IMR-90 (cell line): ENCODE measurements around the gene ALX4. TPM values are rescaled to one million over a fixed set of nuclear protein-coding genes. Genes with fewer than 3 reads are reported as not detected.

Experiments
- ATAC-seq: fragments of 200-7000 bp; cut with Tn5 transposase; 2 replicates; pipeline ENCODE4 v1.9.1; 2020; ENCODE audit warnings: low read depth, mild to moderate bottlenecking, moderate library complexity
- BruUV-seq: library from RNA; stranded (reverse); fragments of 400-500 nt; replicated peaks from 2 replicates; lab custom pipeline; 2021; lab: Mats Ljungman, UMichigan
- CTCF ChIA-PET: fragments of 300-600 bp; formaldehyde crosslinking; extraction: SDS; loops from one replicate; lab custom pipeline; 2021; ENCODE audit warnings: antibody characterized with exemption; lab: Yijun Ruan, JAX
- POLR2A ChIA-PET: fragments of 300-600 bp; sonication (Branson Sonifier 250); formaldehyde crosslinking; loops from one replicate; lab custom pipeline; 2022; ENCODE audit warnings: antibody characterized with exemption; ENCODE audit not compliant: unreplicated experiment; lab: Charles Lee
- DNase-seq: peaks from one replicate; pipeline ENCODE4 v3.0.0; 2013
- H2AFZ ChIP-seq: replicated peaks from 2 replicates; pipeline ENCODE3; 2013; ENCODE audit warnings: low read length, mild to moderate bottlenecking; ENCODE audit not compliant: poor library complexity
- H2AK5ac ChIP-seq: 2 replicates; pipeline ENCODE4 v1.6.1; 2013; ENCODE audit warnings: low read depth, low read length, inconsistent platforms
- H2AK9ac ChIP-seq: replicated peaks from 2 replicates; pipeline ENCODE3; 2013; ENCODE audit warnings: mild to moderate bottlenecking, low read depth, low read length, moderate library complexity; ENCODE audit not compliant: poor library complexity
- H2BK120ac ChIP-seq: 2 replicates; pipeline ENCODE4 v1.6.1; 2013; ENCODE audit warnings: low read depth, low read length, inconsistent platforms
- H2BK15ac ChIP-seq: 3 replicates; pipeline ENCODE4 v1.6.1; 2013; ENCODE audit warnings: low read depth, low read length, inconsistent platforms
- H2BK20ac ChIP-seq: 2 replicates; pipeline ENCODE4 v1.6.1; 2013; ENCODE audit warnings: low read depth, mild to moderate bottlenecking, inconsistent platforms, low read length, moderate library complexity
- H2BK5ac ChIP-seq: 2 replicates; pipeline ENCODE4 v1.6.1; 2013; ENCODE audit warnings: mild to moderate bottlenecking, low read depth, low read length, inconsistent platforms; ENCODE audit not compliant: poor library complexity, severe bottlenecking
- H3K14ac ChIP-seq: replicated peaks from 2 replicates; pipeline ENCODE4 v1.6.1; 2013; ENCODE audit warnings: low read depth, low read length, inconsistent platforms
- H3K18ac ChIP-seq: 2 replicates; pipeline ENCODE4 v1.6.1; 2013; ENCODE audit warnings: low read depth, low read length, control low read depth
- H3K23ac ChIP-seq: 2 replicates; pipeline ENCODE4 v1.6.1; 2013; ENCODE audit warnings: low read depth, low read length, inconsistent platforms
- H3K27ac ChIP-seq: 2 replicates; pipeline ENCODE4 v1.5.1; 2013; ENCODE audit warnings: mild to moderate bottlenecking, control low read depth, low read length; ENCODE audit not compliant: insufficient read depth
- H3K27me3 ChIP-seq: 2 replicates; pipeline ENCODE4 v1.6.1; 2013; ENCODE audit warnings: low read length; ENCODE audit not compliant: control insufficient read depth, insufficient read depth
- H3K36me3 ChIP-seq: 2 replicates; pipeline ENCODE4 v1.6.1; 2013; ENCODE audit warnings: low read length, mixed read lengths; ENCODE audit not compliant: control insufficient read depth, insufficient read depth
- H3K4ac ChIP-seq: 2 replicates; pipeline ENCODE4 v1.6.1; 2013; ENCODE audit warnings: low read depth, low read length, inconsistent platforms
- H3K4me1 ChIP-seq: 2 replicates; pipeline ENCODE4 v1.6.1; 2013; ENCODE audit warnings: low read length, mixed read lengths; ENCODE audit not compliant: control insufficient read depth, insufficient read depth
- H3K4me2 ChIP-seq: 2 replicates; pipeline ENCODE4 v1.6.1; 2013; ENCODE audit warnings: low read depth, mild to moderate bottlenecking, control low read depth, low read length, moderate library complexity
- H3K4me3 ChIP-seq: 2 replicates; pipeline ENCODE4 v1.5.1; 2013; ENCODE audit warnings: low read depth, mild to moderate bottlenecking, control low read depth, low read length, moderate library complexity; ENCODE audit not compliant: insufficient read depth
- H3K56ac ChIP-seq: 2 replicates; pipeline ENCODE4 v1.6.1; 2013; ENCODE audit warnings: low read length, inconsistent platforms; ENCODE audit not compliant: insufficient read depth; ENCODE audit errors: extremely low read depth
- H3K79me1 ChIP-seq, 2 experiments: 2 replicates each; pipeline ENCODE4 v1.6.1; 2013; ENCODE audit warnings: low read length in 2 of 2, inconsistent platforms in 1 of 2, low read depth in 1 of 2
- H3K9ac ChIP-seq: 2 replicates; pipeline ENCODE4 v1.6.1; 2013; ENCODE audit warnings: low read depth, low read length, control low read depth
- H3K9me1 ChIP-seq: 2 replicates; pipeline ENCODE4 v1.6.1; 2013; ENCODE audit warnings: low read length, inconsistent platforms; ENCODE audit not compliant: insufficient read depth
- H3K9me3 ChIP-seq: 2 replicates; pipeline ENCODE4 v1.6.1; 2013; ENCODE audit warnings: low read length; ENCODE audit not compliant: control insufficient read depth, insufficient read depth
- H4K20me1 ChIP-seq: 2 replicates; pipeline ENCODE4 v1.6.1; 2013; ENCODE audit warnings: low read length, inconsistent platforms; ENCODE audit not compliant: insufficient read depth
- H4K5ac ChIP-seq: 2 replicates; pipeline ENCODE4 v1.6.1; 2013; ENCODE audit warnings: mild to moderate bottlenecking, low read depth, low read length, control low read depth
- H4K8ac ChIP-seq, 2 experiments: 2 replicates each; pipeline ENCODE4 v1.6.1; 2013; ENCODE audit warnings: low read depth in 2 of 2, low read length in 2 of 2, control low read depth in 1 of 2, inconsistent platforms in 1 of 2
- H4K91ac ChIP-seq: 2 replicates; pipeline ENCODE4 v1.6.1; 2013; ENCODE audit warnings: low read depth, low read length, inconsistent platforms; ENCODE audit not compliant: insufficient read depth
- BHLHE40 ChIP-seq: fragments of 150-350 bp; IDR thresholded peaks from 2 replicates; pipeline ENCODE4 v1.6.1; 2016; ENCODE audit warnings: mild to moderate bottlenecking, low read depth, low read length
- CEBPB ChIP-seq: IDR thresholded peaks from 2 replicates; pipeline ENCODE4 v1.6.1; 2012; ENCODE audit warnings: low read depth, low read length, improper control_type of control experiment
- CHD1 ChIP-seq: IDR thresholded peaks from 2 replicates; pipeline ENCODE4 v1.6.1; 2012; ENCODE audit warnings: low read depth, low read length, improper control_type of control experiment
- ELK1 ChIP-seq: fragments of 150-350 bp; IDR thresholded peaks from 2 replicates; pipeline ENCODE4 v1.6.1; 2016; ENCODE audit warnings: low read depth, mild to moderate bottlenecking, low read length, moderate library complexity, borderline replicate concordance
- FOS ChIP-seq: fragments of 150-350 bp; IDR thresholded peaks from 2 replicates; pipeline ENCODE4 v1.6.1; 2016; ENCODE audit warnings: low read depth, low read length
- MAFK ChIP-seq: IDR thresholded peaks from 2 replicates; pipeline ENCODE4 v1.6.1; 2012; ENCODE audit warnings: low read depth, low read length, improper control_type of control experiment
- MAZ ChIP-seq: IDR thresholded peaks from 2 replicates; pipeline ENCODE4 v1.6.1; 2012; ENCODE audit warnings: low read depth, mild to moderate bottlenecking, low read length, improper control_type of control experiment, moderate library complexity, borderline replicate concordance
- MXI1 ChIP-seq: IDR thresholded peaks from 2 replicates; pipeline ENCODE4 v1.6.1; 2012; ENCODE audit warnings: low read depth, mild to moderate bottlenecking, low read length, moderate library complexity, borderline replicate concordance
- NFE2L2 ChIP-seq: fragments of 150-350 bp; IDR thresholded peaks from 2 replicates; pipeline ENCODE4 v1.6.1; 2016; ENCODE audit warnings: low read depth, mild to moderate bottlenecking, low read length
- POLR2A ChIP-seq: IDR thresholded peaks from 2 replicates; pipeline ENCODE4 v1.6.1; 2012; ENCODE audit warnings: mild to moderate bottlenecking, low read depth, low read length
- RAD21 ChIP-seq: IDR thresholded peaks from 2 replicates; pipeline ENCODE4 v1.6.1; 2012; ENCODE audit warnings: low read length, improper control_type of control experiment
- RCOR1 ChIP-seq: IDR thresholded peaks from 2 replicates; pipeline ENCODE4 v1.6.1; 2012; ENCODE audit warnings: mild to moderate bottlenecking, low read length, improper control_type of control experiment; ENCODE audit not compliant: insufficient replicate concordance
- RFX5 ChIP-seq: IDR thresholded peaks from 2 replicates; pipeline ENCODE4 v1.8.0; 2012; ENCODE audit warnings: low read depth, mild to moderate bottlenecking, low read length, moderate library complexity
- SMC3 ChIP-seq: fragments of 150-350 bp; IDR thresholded peaks from 2 replicates; pipeline ENCODE4 v1.6.1; 2016; ENCODE audit warnings: low read depth, mild to moderate bottlenecking, antibody characterized with exemption, low read length, moderate library complexity
- WGBS, 2 experiments: methylation state at CpG; one replicate each; pipeline versions ENCODE4 v1.1.5 to v1.1.7; 2013; ENCODE audit warnings: missing lambda C conversion rate in 2 of 2; ENCODE audit not compliant: insufficient read length in 1 of 2; ENCODE audit errors: extremely low coverage in 2 of 2; 5-methylcytosine and 5-hydroxymethylcytosine counted together
- dilution Hi-C: fragments of 300-500 bp; cut with HindIII; formaldehyde crosslinking; loops from one replicate; pipeline ENCODE4 v1.14.3; 2018; ENCODE audit warnings: low sequenced_read_pairs; ENCODE audit not compliant: unreplicated experiment
- in situ Hi-C: fragments of 300-500 bp; cut with MboI; formaldehyde crosslinking; loops from 3 replicates; pipeline ENCODE4 v1.14.3; 2019; ENCODE audit warnings: low sequenced_read_pairs, inconsistent platforms, mixed read lengths
- intact Hi-C: fragments of 100-400 bp; cut with micrococcal nuclease; formaldehyde crosslinking; loops from 2 replicates; pipeline ENCODE4 v1.10.0; 2022
- polyA plus RNA-seq, 3 experiments: library from polyadenylated mRNA; depleted of rRNA; stranded (reverse); fragments of >200 nt; gene quantifications; 2 replicates each; pipeline ENCODE4 v1.2.3, GENCODE V29; 2012; ENCODE audit warnings: low replicate concordance in 1 of 3
- total RNA-seq: library from RNA; depleted of rRNA; stranded (reverse); fragments of >200 nt; gene quantifications from 2 replicates; pipeline ENCODE4 v1.2.3, GENCODE V29; 2012
- TF ChIP-seq, protein P1 (sequence below): conservative IDR thresholded peaks from 2 replicates; pipeline ENCODE4 v1.5.1; 2012; ENCODE audit warnings: mild to moderate bottlenecking, low read depth, low read length, improper control_type of control experiment

Gene ALX4
- total and polyA plus RNA-seq, 2 of the 4 experiments (the other 2 are of a cell fraction): not detected

DNA sequence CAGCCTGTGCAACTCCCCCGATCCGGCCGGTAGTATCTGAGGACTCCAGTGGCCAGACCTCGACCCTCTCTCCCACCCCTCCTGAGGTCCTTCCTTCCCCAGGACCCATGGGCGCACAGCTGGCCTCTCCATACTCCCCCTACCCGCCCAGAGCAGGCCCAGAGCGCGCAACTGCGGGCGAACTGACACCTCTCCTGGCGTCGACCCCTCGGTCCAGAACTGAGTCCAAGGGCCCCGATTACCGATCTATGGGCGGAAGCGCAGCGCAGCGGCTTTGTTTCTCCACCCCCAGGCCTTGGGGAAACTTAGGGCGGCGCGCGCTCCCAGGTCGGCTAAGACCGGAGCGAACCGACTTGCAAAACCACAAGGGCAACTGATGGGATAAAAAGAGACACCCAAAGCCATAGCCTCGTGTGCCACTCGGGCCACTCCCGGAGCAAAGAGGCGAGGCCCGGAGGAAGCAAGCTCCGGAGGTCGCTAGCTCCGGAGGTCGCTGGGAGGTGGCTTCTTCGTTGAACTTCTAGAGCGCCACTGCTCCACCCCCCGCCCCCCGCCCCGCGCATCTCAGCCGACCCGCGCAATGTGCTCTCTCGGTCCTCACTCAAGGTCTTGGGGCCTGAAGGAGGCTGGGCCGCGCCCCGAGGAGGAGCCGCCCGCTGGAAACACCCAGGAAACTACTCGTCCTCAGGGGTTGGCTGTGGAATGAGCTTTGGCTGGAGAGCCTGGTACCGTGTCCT is 9.8 kb upstream of the ALX4 start:
- H4K8ac ChIP-seq: no peak overlapping the region
- 2% methylated on average over 23 of the region's 53 CpGs; no CpG with 5 or more reads in 1 of the 2 experiments for WGBS, 2 experiments
- H3K14ac ChIP-seq: no peak overlapping the region
- no peak overlapping the region for H3K27ac ChIP-seq
- no peak overlapping the region for H2AFZ ChIP-seq
- H4K5ac ChIP-seq: no peak overlapping the region
- no peak overlapping the region for H2AK9ac ChIP-seq
- no peaks in the 10 kb centered on the region for H3K79me1 ChIP-seq
- POLR2A ChIA-PET: no interaction called here
- H3K9me1 ChIP-seq: no peaks in the 10 kb centered on the region; the same call in 1 of the 2 replicates
- in situ Hi-C loops (no loop called here), intact Hi-C loops (no loop called here), dilution Hi-C loops (no loop called here)
- no TSS peak for BruUV-seq
- DNase-seq (no peak), ATAC-seq (no peak)
- H3K9ac ChIP-seq: no peak overlapping the region
- H2BK20ac ChIP-seq: no peak overlapping the region
- H3K36me3 ChIP-seq: no peaks in the 10 kb centered on the region
- H3K4ac ChIP-seq: no peak overlapping the region
- no peak overlapping the region for H2BK5ac ChIP-seq
- H3K4me1 ChIP-seq: no peaks in the 10 kb centered on the region; the same call in 1 of the 2 replicates
- H3K23ac ChIP-seq: no peak overlapping the region
- H2BK15ac ChIP-seq: no peak overlapping the region
- CTCF ChIA-PET: interaction anchor here (0.6 kb wide), 2 partner anchors 47 to 205 kb away, joined by 4 read pairs; no protein-coding TSS in a partner anchor
- H2AK5ac ChIP-seq: no peak overlapping the region
- H3K56ac ChIP-seq: no peak overlapping the region
- no peaks in the 10 kb centered on the region for H4K20me1 ChIP-seq
- no peak overlapping the region for H2BK120ac ChIP-seq
- H4K91ac ChIP-seq: no peak overlapping the region
- no peaks in the 10 kb centered on the region; the same call in 1 of the 2 replicates for H3K9me3 ChIP-seq
- H3K18ac ChIP-seq: no peak overlapping the region
- H3K27me3 ChIP-seq: peaks cover 95% of the 10 kb centered on the region
- H3K4me3 ChIP-seq: no peak overlapping the region
- H3K4me2 ChIP-seq: no peak overlapping the region
- TF ChIP-seq MAZ (no peak), ELK1 (no peak), FOS (no peak), SMC3 (no peak), CHD1 (no peak), MXI1 (no peak), RCOR1 (no peak), NFE2L2 (no peak), RAD21 (no peak), POLR2A (no peak), BHLHE40 (no peak), MAFK (no peak), RFX5 (no peak), CEBPB (no peak)
- TF ChIP-seq, protein P1, sequence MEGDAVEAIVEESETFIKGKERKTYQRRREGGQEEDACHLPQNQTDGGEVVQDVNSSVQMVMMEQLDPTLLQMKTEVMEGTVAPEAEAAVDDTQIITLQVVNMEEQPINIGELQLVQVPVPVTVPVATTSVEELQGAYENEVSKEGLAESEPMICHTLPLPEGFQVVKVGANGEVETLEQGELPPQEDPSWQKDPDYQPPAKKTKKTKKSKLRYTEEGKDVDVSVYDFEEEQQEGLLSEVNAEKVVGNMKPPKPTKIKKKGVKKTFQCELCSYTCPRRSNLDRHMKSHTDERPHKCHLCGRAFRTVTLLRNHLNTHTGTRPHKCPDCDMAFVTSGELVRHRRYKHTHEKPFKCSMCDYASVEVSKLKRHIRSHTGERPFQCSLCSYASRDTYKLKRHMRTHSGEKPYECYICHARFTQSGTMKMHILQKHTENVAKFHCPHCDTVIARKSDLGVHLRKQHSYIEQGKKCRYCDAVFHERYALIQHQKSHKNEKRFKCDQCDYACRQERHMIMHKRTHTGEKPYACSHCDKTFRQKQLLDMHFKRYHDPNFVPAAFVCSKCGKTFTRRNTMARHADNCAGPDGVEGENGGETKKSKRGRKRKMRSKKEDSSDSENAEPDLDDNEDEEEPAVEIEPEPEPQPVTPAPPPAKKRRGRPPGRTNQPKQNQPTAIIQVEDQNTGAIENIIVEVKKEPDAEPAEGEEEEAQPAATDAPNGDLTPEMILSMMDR: no peak
